HG03135 (cell line): Measurements from ENCODE around the gene PLXND1.

Experiments used
- ATAC-seq: cut with Tn5 transposase; IDR thresholded peaks from one replicate; pipeline ENCODE4 v1.9.1; 2021; ENCODE audit warnings: mild to moderate bottlenecking, moderate library complexity; ENCODE audit not compliant: unreplicated experiment

Gene PLXND1

GRCh38 chr3:129629011-129629410 lies 22.5 kb upstream of the PLXND1 start:
- no peak for ATAC-seq

GRCh38 chr3:129628169-129628522 lies 21.7 kb upstream of the PLXND1 start:
- ATAC-seq = no peak

- ATAC-seq = peak; percentile 46
Observed at GRCh38 chr3:129627350-129628168, 21.1 kb upstream of the PLXND1 start.

GRCh38 chr3:129626744-129627349 lies 20.4 kb upstream of the PLXND1 start:
- ATAC-seq = peak; percentile 92

GRCh38 chr3:129625072-129625874 lies 18.8 kb upstream of the PLXND1 start:
- ATAC-seq = no peak

DNA sequence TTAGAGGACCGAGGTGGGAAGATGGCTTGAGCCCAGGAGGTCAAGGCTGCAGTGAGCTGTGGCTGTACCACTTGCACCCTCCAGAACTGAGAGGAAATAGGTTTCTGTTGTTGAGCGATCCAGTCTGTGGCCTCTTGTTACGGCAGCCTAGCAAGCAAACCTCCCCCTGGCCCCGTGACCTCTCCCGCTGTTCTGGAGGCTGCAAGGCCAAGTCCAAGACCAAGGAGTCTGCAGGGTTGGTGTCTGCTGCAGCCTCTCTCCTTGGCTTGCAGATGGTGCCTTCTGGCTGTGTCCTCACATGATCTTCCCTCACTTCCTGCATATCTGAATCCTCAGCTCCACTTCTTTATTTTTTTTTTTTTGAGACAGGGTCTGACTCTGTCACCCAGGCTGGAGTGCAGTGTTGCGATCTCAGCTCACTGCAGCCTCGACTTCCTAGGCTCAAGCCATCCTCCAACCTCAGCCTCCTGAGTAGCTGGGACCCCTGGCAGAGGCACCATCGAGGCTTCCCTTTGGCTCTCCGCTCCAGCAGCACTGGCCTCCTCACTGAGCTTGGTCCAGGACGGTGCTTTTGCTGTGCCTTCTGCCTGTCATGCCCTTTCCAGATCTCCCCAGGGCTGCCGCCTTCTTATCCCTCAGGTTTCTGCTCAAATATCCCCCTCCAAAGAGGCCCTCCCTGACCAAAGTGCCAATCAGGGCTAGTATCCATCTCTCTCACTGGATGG lies 18.0 kb upstream of the PLXND1 start:
- no peak for ATAC-seq

DNA sequence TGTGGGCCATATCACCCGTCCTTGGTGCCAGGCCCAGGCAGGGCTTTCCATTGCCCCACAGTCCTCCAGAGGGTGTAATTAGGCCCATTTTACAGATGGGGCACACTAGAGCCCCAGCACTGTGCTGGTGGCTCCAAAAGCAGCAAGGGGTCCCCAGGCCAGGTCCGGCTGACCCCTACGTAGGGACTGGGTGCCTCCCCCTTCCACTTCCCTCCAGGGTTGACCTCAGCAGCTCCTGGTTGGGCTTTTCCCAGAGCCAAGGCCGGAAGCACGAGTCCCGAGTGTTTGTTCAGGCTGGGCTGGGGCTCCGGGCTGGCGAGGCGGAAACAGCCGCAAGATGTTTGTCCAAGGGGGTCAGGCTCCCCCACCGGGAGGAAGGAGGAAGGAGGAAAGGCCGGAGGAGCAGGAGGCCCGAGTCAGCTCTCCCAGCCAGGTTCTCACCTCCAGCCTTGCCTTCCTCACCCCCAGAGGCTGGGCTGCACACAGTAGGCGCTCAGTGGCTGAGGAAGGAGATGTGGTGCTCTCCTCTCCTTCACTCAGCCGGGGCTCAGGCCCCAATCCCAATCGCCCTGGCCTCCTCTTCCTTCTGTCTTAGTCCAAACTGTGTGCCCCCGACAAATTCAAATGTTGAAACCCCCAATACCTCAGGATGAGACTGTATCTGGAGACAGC lies 17.1 kb upstream of the PLXND1 start:
- ATAC-seq = no peak

GRCh38 chr3:129622933-129623332 lies 16.5 kb upstream of the PLXND1 start:
- ATAC-seq = no peak

- no peak for ATAC-seq
Observed at GRCh38 chr3:129622226-129622874, 15.9 kb upstream of the PLXND1 start.

DNA sequence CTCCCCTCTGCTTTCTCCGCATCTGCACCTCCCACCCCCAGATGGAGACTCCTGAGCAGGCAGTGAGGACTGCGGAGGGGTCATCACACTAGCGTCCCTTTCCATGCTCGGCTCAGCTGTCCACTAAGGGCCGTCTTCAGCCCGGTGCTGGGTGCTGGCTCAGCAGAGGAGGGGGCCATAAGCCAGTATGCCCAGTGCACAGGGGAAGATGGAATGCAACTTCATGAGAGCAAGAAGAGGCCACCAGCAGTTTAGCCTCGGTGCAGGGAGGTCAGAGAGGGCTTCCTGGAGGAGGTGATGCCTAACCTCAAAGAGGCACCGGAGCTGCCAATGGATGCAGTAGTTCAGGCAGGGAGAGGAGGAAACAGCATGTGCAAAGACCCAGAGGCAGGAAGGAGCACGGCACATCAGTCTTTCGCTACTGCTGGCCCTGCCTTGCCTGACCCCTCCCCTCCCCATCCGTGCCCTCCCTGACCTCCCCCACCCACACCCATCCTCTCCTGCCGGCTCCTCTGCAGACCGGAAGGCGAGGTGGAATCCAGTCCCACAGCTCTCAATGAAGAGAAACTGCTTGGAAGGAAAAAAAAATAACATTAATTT lies 15.2 kb upstream of the PLXND1 start:
- no peak for ATAC-seq

GRCh38 chr3:129620828-129621559 lies 14.5 kb upstream of the PLXND1 start:
- no peak for ATAC-seq

- ATAC-seq = no peak
Observed at GRCh38 chr3:129619726-129620162, 13.3 kb upstream of the PLXND1 start.

- no peak for ATAC-seq
Observed at GRCh38 chr3:129618901-129619671, 12.6 kb upstream of the PLXND1 start.

- ATAC-seq = no peak
Observed at GRCh38 chr3:129618186-129618820, 11.8 kb upstream of the PLXND1 start.

DNA sequence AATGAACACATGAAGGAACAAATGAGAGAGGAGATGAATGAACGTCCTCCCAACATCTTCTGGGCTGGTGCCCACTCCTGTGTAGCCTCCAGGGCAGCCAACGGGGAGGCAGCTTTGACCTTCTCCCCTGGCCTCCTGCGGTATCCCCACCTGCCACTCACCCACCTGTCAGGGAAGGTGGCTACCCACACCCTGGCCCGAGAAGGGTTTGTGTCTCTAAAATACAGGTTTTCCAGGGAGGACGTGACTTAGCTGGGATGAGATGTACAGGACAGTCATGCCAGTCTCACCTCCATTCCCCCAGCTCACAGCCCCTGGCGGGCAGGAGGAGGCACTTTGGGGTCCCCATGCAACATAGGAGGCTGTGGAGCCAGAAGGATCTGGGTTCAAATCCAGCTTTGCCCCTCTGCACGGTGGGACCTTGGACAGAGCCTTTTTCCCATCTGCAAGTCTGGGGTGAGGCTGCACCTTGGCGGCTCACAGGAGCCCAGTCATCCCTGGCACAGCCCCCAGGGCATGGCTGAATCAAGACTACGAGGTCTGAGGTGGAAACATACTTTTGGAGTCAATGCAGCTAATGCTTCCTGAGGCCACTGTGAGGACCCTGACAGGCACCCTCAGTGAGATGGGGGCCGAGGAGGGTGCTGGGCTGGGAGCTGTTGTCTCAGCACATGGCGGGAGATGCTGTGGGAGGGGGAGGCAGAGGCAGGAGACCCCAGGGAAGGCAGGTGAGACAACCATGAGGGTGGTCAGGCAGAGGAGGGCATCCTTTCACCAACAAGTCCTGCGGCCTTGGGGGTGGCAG lies 11.1 kb upstream of the PLXND1 start:
- ATAC-seq = no peak

DNA sequence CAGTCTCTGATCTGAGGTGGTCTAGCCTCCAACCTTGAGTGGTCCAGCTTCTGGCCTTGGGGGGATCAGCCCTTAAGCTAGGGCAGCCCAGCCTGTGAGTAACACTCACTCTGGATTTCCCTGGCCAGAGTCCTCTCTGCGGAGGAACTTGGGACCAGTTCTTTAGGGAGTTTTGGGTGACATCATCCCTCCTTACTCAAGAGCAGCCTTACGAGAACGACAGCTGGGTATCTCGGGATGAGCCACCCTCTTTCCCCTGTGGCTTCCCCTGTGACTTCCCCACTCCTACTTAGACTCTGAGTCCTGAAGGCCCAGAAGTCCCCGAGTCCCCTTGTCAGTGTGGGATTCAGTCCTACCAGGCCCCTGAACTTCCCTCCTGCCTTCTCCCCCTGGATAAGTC lies 10.2 kb upstream of the PLXND1 start:
- no peak for ATAC-seq

- ATAC-seq = no peak
Observed at GRCh38 chr3:129616291-129616690, 9.8 kb upstream of the PLXND1 start.
